Muscle of leg (tissue), 11 donors: ENCODE results near the gene TMEM163. TPM values are rescaled to one million over a fixed set of nuclear protein-coding genes. Genes with fewer than 3 reads are reported as not detected.

Source experiments
- DNase-seq: peaks from one replicate; pipeline ENCODE4 v3.0.0; 2013
- H3K27ac ChIP-seq: one replicate; pipeline ENCODE4 v1.5.1; 2013; ENCODE audit warnings: mild to moderate bottlenecking, low read length, control low read depth
- H3K27me3 ChIP-seq: one replicate; pipeline ENCODE4 v1.6.1; 2013; ENCODE audit warnings: low read length; ENCODE audit not compliant: control insufficient read depth, insufficient read depth
- H3K36me3 ChIP-seq: one replicate; pipeline ENCODE4 v1.6.1; 2013; ENCODE audit warnings: low read length; ENCODE audit not compliant: control insufficient read depth, insufficient read depth
- H3K4me1 ChIP-seq: one replicate; pipeline ENCODE4 v1.6.1; 2013; ENCODE audit warnings: low read length; ENCODE audit not compliant: control insufficient read depth, insufficient read depth
- H3K4me3 ChIP-seq: one replicate; pipeline ENCODE4 v1.5.1; 2013; ENCODE audit warnings: low read length, control low read depth
- H3K9me3 ChIP-seq: replicated peaks from 2 replicates; pipeline ENCODE4 v1.6.1; 2013; ENCODE audit warnings: low read depth, low read length; ENCODE audit not compliant: control insufficient read depth
- WGBS: methylation state at CpG from one replicate; pipeline ENCODE4 v1.1.5; 2013; ENCODE audit warnings: missing lambda C conversion rate; ENCODE audit not compliant: insufficient coverage; 5-methylcytosine and 5-hydroxymethylcytosine counted together
- polyA plus RNA-seq, 8 donors: library from polyadenylated mRNA; unstranded; fragments of 120-200 nt; gene quantifications; one replicate each; pipeline versions ENCODE4 v1.2.1 to v1.2.3, GENCODE V29; 2013; ENCODE audit warnings: inconsistent platforms in 1 of 8, low replicate concordance in 1 of 8; ENCODE audit not compliant: insufficient read length in 8 of 8, insufficient read depth in 1 of 8
- total RNA-seq: library from RNA; stranded (reverse); fragments of 120-200 nt; gene quantifications from one replicate; pipeline ENCODE4 v1.2.4, GENCODE V29; 2013

Gene TMEM163
- total and polyA plus RNA-seq, 9 donors: 0.66 to 3.5 (median 1.8) TPM

- Histone ChIP-seq H3K27me3 (no peaks in the 10 kb centered on the region), H3K9me3 (no peaks in the 10 kb centered on the region), H3K27ac (no peak overlapping the region), H3K4me3 (no peak overlapping the region), H3K4me1 (peaks cover 7% of the 10 kb centered on the region), H3K36me3 (no peaks in the 10 kb centered on the region)
- WGBS: no CpG with 5 or more reads among the region's 6 CpGs
- no peak for DNase-seq
Observed at GRCh38 chr2:134501476-134502091, 217.2 kb downstream of the TMEM163 start.

- Histone ChIP-seq H3K9me3 (no peaks in the 10 kb centered on the region), H3K4me3 (no peak overlapping the region), H3K27ac (no peak overlapping the region), H3K27me3 (no peaks in the 10 kb centered on the region), H3K4me1 (peaks cover 7% of the 10 kb centered on the region), H3K36me3 (no peaks in the 10 kb centered on the region)
- 29% methylated on average over 1 of the region's 9 CpGs for WGBS
- no peak for DNase-seq
Observed at GRCh38 chr2:134500211-134500935, 218.4 kb downstream of the TMEM163 start.

GRCh38 chr2:134499307-134499926 is 219.4 kb downstream of the TMEM163 start:
- DNase-seq: peak; percentile 47
- Histone ChIP-seq H3K4me1 (peaks cover 7% of the 10 kb centered on the region), H3K9me3 (no peaks in the 10 kb centered on the region), H3K36me3 (no peaks in the 10 kb centered on the region), H3K27ac (no peak overlapping the region), H3K27me3 (no peaks in the 10 kb centered on the region), H3K4me3 (no peak overlapping the region)
- WGBS: 47% methylated on average over 7 of the region's 9 CpGs

GRCh38 chr2:134498654-134499053 is 220.1 kb downstream of the TMEM163 start:
- no peak for DNase-seq
- Histone ChIP-seq H3K27me3 (no peaks in the 10 kb centered on the region), H3K36me3 (no peaks in the 10 kb centered on the region), H3K27ac (no peak overlapping the region), H3K4me3 (no peak overlapping the region), H3K4me1 (peaks cover 7% of the 10 kb centered on the region), H3K9me3 (no peaks in the 10 kb centered on the region)
- 72% methylated on average over 5 of the region's 7 CpGs for WGBS

- Histone ChIP-seq H3K27ac (no peak overlapping the region), H3K27me3 (no peaks in the 10 kb centered on the region), H3K9me3 (no peaks in the 10 kb centered on the region), H3K36me3 (no peaks in the 10 kb centered on the region), H3K4me1 (no peaks in the 10 kb centered on the region), H3K4me3 (no peak overlapping the region)
- no CpG with 5 or more reads among the region's 4 CpGs for WGBS
- no peak for DNase-seq
Observed at GRCh38 chr2:134493797-134494196, 225.0 kb downstream of the TMEM163 start.

GRCh38 chr2:134491771-134492441 is 226.9 kb downstream of the TMEM163 start:
- Histone ChIP-seq H3K27me3 (no peaks in the 10 kb centered on the region), H3K4me1 (no peaks in the 10 kb centered on the region), H3K9me3 (no peaks in the 10 kb centered on the region), H3K27ac (no peak overlapping the region), H3K36me3 (no peaks in the 10 kb centered on the region), H3K4me3 (no peak overlapping the region)
- DNase-seq: no peak
- 54% methylated on average over 5 of the region's 9 CpGs for WGBS

GRCh38 chr2:134491022-134491421 is 227.8 kb downstream of the TMEM163 start:
- no peaks in the 10 kb centered on the region for H3K36me3 ChIP-seq
- no peak overlapping the region for H3K27ac ChIP-seq
- H3K9me3 ChIP-seq: no peaks in the 10 kb centered on the region
- no peaks in the 10 kb centered on the region for H3K27me3 ChIP-seq
- DNase-seq: no peak
- no peak overlapping the region for H3K4me3 ChIP-seq
- WGBS: no CpG with 5 or more reads among the region's 4 CpGs
- H3K4me1 ChIP-seq: no peaks in the 10 kb centered on the region

GRCh38 chr2:134490559-134490958 is 228.2 kb downstream of the TMEM163 start:
- Histone ChIP-seq H3K4me1 (no peaks in the 10 kb centered on the region), H3K36me3 (no peaks in the 10 kb centered on the region), H3K27me3 (no peaks in the 10 kb centered on the region), H3K9me3 (no peaks in the 10 kb centered on the region), H3K27ac (no peak overlapping the region), H3K4me3 (no peak overlapping the region)
- no CpG with 5 or more reads among the region's 4 CpGs for WGBS
- no peak for DNase-seq

GRCh38 chr2:134489732-134490384 is 228.9 kb downstream of the TMEM163 start:
- Histone ChIP-seq H3K9me3 (no peaks in the 10 kb centered on the region), H3K27me3 (no peaks in the 10 kb centered on the region), H3K4me1 (no peaks in the 10 kb centered on the region), H3K27ac (no peak overlapping the region), H3K36me3 (no peaks in the 10 kb centered on the region), H3K4me3 (no peak overlapping the region)
- WGBS: 74% methylated on average over 7 of the region's 11 CpGs
- no peak for DNase-seq
